Measurements from ENCODE around the gene VOPP1.

The VOPP1 gene

DNA sequence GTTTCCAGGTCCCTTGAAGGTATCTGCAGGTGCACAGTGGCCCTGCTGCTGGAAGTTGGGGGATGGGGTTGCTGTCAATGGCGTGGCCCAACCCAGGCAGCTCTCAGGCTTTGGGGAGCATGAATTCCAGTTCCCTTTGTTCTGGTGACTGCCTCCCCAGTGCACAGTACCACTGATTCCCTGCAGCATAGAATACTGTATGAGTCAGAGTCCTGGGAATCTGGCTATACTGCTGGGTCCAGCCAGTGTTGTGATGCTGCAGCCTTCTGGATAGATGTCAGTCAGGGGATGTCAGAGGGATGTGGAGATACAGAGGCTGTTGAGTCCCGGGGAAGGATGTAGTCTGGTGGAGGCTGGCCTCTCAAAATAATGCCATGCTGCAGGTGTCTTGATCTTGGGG lies 107.9 kb downstream of the VOPP1 start:
- no peak for DNase-seq

- no peak for DNase-seq
Measured at GRCh38 chr7:55463686-55464262, 108.5 kb downstream of the VOPP1 start.

- DNase-seq, result no peak
Measured at GRCh38 chr7:55458351-55458750, 114.0 kb downstream of the VOPP1 start.

DNA sequence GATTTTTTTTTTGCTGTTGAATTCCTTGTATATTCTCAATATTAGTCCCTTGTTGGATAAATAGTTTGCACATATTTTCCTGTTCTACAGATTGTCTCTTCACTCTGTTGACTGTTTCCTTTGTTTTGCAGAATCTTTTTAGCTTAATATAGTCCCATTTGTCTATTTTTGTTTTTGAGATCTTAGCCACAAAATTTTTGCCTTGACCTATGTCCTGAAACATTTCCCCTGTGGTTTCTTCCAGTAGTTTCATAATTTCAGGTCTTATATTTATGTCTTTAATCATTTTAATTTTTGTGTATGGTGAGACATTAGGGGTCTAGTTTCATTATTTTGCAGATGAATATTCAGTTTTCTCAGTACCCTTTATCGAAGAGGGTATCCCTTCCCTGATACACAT lies 114.5 kb downstream of the VOPP1 start:
- DNase-seq, result no peak

GRCh38 chr7:55452971-55453370 lies 119.3 kb downstream of the VOPP1 start:
- DNase-seq, result no peak

GRCh38 chr7:55449992-55450535 lies 122.2 kb downstream of the VOPP1 start:
- no peak for DNase-seq

- no peak for DNase-seq
Measured at GRCh38 chr7:55449205-55449991, 122.9 kb downstream of the VOPP1 start.

- DNase-seq, result no peak
Measured at GRCh38 chr7:55448526-55448925, 123.8 kb downstream of the VOPP1 start.

- DNase-seq, result no peak
Measured at GRCh38 chr7:55444786-55445185, 127.5 kb downstream of the VOPP1 start.

GRCh38 chr7:55441774-55442522 lies 130.4 kb downstream of the VOPP1 start:
- DNase-seq, result no peak

DNA sequence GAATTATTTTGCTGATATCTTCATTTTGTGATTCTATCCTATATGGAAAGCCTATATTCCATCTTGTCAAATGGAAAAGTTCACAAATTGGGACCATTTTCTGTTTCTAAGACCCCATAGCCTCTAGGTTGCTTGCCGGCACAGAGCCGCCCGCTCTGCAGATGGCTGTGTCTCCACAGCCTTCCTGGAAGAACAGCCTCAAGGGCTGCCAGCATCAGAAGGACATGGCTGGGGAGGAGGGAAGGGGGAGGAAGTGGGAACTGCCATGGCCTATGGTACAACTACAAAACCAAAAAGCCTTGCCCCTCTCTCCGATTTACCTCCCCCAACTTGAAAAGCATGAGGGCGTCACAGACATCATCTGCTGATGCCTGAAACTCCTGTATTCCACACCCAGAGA lies 131.3 kb downstream of the VOPP1 start:
- no peak for DNase-seq

DNA sequence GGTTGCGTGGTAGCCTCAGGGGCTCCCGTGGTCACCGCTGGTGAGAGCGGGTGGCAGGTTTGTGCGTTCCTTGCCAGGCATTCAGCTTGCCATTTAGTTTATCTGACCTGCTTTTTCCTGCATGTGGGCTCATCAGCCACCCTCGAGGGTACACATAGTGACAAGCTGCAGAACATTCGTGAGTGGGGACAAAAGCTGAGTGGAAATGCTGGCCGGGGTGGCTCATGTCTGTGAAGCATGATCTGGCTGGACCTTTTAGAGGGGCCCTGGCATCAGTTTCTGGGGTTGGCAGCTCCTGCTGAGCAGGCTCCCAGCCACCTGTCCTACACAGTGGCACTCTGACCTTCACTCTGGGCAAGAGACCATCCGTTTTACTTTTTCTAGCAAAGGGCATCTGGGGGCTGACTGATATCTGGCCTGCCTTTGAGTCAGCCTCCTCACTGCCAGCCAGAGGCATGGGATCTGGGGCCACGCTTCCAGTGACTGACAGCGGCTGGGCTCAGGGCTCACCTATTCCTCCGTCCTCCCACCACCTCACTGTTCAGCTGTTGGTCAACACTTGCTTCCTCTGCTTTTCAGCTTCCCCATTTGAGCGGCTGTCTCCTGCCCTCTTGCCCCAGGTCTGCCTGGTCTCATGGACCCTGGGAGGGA lies 132.1 kb downstream of the VOPP1 start:
- DNase-seq, result no peak

DNA sequence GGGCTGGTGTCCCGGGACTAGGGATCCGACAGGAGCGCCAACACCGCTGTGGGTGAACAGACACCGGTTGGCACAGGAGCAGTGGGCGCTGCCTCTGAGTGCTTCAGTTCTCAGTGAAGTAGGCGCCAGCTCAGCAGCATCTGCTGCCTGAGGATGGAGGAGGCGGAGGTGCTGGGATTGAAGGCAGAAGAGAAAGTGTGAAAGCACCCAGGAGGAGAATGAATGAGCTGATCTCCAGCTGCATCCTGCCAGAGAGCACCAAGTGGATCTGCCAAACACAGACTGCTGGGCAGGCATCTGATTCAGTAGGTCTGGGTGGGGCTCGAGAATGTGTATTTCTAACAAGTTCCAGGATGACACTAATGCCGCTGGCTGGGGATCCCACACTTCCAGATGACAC lies 132.7 kb downstream of the VOPP1 start:
- DNase-seq, result no peak

- no peak for DNase-seq
Measured at GRCh38 chr7:55438757-55439525, 133.4 kb downstream of the VOPP1 start.

GRCh38 chr7:55438085-55438756 lies 134.1 kb downstream of the VOPP1 start:
- no peak for DNase-seq

DNA sequence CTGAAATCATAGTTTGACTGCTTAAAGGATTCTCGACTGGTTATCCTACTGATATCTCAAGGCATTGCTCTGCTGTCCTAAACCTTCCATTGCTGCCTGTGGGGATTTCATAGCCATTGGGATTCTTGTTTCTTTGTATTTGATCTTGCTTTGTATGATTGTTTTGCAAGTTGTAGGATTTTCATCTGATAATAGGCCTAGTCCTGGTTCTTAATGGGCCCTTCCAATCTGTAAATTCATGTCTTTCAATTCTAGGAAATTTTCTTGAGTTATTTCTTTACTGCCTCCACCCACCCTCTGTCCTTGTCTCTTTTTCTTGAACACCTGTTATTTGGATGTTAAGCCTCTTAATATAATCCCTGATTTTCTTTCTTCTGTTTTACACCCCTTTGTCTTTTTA lies 134.9 kb downstream of the VOPP1 start:
- DNase-seq, result no peak

- DNase-seq, result no peak
Measured at GRCh38 chr7:55436457-55436856, 135.8 kb downstream of the VOPP1 start.

DNA sequence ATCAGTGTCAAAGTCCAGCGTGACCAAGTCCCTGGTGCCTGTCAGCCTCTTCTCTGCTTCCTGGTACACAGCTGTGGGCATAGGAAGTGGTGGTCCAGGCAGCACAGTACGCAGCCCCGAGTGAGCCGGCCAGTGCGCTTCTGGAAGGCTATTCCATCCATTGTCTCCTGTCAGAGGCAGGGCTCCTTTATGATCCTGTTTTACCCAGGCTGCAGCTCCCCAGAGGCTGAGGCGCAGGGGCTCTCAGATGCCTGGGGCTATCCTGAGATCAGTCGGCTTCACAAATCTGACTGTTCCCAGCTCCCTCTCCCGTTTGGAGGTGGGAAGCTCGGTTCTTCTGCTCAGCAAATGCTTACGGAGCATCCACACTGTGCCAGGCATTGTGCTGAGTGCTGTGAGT lies 136.8 kb downstream of the VOPP1 start:
- DNase-seq, result no peak

- peak; percentile 19 for DNase-seq
Measured at GRCh38 chr7:55432939-55433784, 139.1 kb downstream of the VOPP1 start.

DNA sequence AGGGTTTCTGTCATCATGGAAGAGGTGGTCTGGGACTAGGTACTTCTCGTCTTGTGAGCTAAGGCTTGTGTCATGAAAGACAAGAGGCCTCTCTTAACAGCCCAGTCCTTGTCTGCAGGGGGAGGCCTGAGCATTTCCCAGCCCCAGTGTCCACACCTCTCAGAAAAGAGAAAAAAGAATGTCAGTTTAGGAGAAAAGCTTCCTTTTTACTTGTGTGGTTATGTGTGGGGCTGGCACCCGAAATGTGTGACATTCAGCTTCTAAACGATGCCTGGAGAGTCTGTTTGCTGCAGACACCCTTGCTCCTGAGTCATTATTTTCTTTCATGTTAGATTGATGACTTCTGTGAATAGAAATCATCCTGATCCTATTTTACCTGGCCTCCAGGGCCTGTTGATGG lies 139.8 kb downstream of the VOPP1 start:
- no peak for DNase-seq

- no peak for DNase-seq
Measured at GRCh38 chr7:55431898-55432297, 140.4 kb downstream of the VOPP1 start.

All from central memory CD4-positive, alpha-beta T cell (primary cell).